GM18868 (cell line): ENCODE measurements around the gene KCNJ10.

Experiments
- ATAC-seq: cut with Tn5 transposase; IDR thresholded peaks from one replicate; pipeline ENCODE4 v1.9.1; 2021; ENCODE audit warnings: mild to moderate bottlenecking, moderate library complexity; ENCODE audit not compliant: unreplicated experiment

The KCNJ10 gene

DNA sequence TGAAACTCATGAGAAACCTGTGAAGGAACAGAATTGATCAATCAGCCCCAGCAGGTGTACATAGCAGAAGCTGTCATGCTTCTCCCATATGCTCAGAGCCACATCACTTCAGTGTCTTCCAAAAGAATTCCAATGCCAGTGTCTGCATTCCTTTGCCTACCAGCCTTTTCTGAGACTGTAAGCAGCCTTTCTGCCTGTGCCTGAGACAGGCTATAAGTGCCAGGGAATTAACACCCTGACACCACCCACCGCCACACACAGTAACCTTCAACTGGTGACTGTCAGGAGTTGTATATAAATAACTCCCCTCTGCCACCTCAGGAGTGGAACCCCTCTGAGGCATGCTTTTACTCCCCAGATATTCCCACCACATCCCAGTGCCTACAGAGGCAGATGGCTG is 77.8 kb downstream of the KCNJ10 start:
- ATAC-seq, result no peak

- ATAC-seq, result no peak
Measured at GRCh38 chr1:159991513-159991912, 78.4 kb downstream of the KCNJ10 start.

GRCh38 chr1:159990005-159990404 is 80.0 kb downstream of the KCNJ10 start:
- no peak for ATAC-seq

GRCh38 chr1:159989581-159989980 is 80.4 kb downstream of the KCNJ10 start:
- no peak for ATAC-seq

- no peak for ATAC-seq
Measured at GRCh38 chr1:159988006-159988405, 82.0 kb downstream of the KCNJ10 start.

- ATAC-seq, result no peak
Measured at GRCh38 chr1:159987186-159987585, 82.8 kb downstream of the KCNJ10 start.

- no peak for ATAC-seq
Measured at GRCh38 chr1:159986531-159986930, 83.4 kb downstream of the KCNJ10 start.

DNA sequence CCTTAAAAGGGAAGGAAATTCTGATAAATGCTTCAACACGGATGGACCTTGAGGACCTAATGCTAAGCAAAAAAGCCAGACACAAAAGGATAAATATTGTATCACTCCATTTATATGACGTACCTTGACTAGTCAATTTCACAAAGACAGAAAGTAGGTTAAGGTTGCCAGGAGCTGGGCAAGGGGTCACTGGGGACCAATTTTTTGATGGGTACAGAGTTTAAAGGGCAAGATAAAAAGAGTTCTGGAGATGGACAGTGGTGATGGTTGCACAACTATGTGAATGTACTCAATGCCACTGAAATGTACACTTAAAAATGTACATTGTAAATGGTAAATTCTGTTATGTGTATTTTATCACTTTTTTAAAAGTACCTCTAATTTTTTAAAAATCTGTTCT is 83.9 kb downstream of the KCNJ10 start:
- ATAC-seq, result no peak

DNA sequence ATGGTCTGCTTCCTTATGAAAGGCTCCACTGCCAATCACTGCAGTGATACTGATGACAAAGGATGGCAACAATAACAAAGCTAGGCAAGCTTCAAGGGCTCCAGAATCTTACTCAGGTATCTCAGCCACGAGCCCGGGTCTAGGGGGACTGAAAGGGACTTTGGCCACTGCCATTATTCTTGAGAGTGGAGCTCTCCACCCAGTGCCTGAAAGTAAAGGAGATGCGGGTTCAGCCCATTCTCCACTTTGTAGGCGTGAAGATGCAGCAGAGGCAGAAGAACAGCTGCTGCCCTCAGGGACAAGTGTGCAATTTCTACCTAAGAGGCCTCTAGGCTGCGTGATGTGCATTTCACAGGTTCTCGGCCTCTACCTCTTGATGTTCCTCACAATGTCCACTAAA is 84.5 kb downstream of the KCNJ10 start:
- ATAC-seq, result no peak

- ATAC-seq, result no peak
Measured at GRCh38 chr1:159983681-159984080, 86.3 kb downstream of the KCNJ10 start.

- ATAC-seq, result no peak
Measured at GRCh38 chr1:159982280-159982679, 87.7 kb downstream of the KCNJ10 start.

- no peak for ATAC-seq
Measured at GRCh38 chr1:159981351-159982055, 88.5 kb downstream of the KCNJ10 start.

GRCh38 chr1:159980786-159981185 is 89.2 kb downstream of the KCNJ10 start:
- ATAC-seq, result no peak

- ATAC-seq, result no peak
Measured at GRCh38 chr1:159980076-159980475, 89.9 kb downstream of the KCNJ10 start.

DNA sequence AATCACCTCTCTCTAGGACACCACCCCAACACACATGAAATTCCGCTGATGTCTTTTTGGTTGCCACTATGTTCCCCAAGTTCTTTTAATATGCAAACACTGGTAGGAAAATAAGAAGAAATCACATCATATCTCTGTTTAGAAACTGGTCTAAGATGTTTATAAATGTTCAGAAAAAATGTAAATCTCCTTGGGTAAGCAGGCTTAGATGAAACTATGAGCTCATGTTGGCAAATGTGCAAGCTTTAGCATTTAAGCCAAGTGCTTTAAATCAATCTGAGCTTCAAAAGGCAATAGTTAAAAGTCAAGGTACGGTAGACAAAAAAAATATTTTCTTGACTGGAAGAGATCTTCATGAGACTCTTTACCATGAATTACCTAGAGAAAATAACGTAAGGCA is 90.7 kb downstream of the KCNJ10 start:
- no peak for ATAC-seq

DNA sequence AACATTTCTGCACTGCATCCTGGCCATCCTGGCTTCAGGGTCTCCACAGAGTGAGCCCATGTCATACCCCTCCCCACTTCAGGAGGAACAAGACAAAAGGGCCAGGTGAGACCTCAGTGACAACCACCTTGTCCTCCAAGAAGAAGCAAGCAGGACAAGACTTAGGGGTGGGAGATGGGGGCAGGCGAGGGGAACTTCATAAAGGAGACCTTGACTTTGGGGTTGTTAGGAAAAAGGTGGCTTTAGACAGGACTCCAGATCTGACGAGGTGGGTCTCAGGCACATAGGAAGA is 91.9 kb downstream of the KCNJ10 start:
- ATAC-seq, result no peak

DNA sequence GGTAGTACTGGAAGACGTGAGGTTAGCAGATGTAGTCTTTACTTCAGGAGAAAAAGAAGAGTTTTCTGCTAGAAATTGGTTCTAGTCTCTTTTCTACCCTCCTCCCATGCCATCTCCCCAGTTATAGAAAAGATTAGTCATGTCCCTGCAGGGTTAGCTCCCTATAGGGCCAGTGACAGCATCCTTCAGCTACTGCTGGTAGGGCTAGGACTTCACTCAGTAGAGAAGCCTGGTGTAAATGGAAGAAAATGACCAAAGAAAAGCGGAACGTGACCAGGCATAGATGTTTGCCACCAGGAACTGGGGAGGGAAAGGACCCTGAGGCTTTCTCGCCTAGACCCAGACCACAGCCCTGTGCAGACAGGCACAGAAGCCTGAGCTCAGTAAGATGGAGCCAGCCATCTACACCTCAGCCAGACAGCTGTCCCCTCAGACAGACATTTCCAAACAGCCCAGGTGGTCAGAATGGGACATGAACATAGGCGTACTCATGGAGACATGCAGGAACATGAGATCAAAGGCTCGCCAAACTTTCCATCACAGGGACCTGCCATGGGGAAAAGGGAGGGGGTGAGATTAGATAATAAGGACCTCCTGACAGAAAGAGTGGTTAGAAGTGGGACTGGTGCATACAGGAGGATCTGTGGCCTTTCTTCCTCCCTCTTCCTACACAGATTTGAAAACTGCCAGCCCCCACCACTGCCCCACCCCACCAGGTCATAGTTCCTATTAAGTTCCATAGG is 92.4 kb downstream of the KCNJ10 start:
- ATAC-seq, result no peak

DNA sequence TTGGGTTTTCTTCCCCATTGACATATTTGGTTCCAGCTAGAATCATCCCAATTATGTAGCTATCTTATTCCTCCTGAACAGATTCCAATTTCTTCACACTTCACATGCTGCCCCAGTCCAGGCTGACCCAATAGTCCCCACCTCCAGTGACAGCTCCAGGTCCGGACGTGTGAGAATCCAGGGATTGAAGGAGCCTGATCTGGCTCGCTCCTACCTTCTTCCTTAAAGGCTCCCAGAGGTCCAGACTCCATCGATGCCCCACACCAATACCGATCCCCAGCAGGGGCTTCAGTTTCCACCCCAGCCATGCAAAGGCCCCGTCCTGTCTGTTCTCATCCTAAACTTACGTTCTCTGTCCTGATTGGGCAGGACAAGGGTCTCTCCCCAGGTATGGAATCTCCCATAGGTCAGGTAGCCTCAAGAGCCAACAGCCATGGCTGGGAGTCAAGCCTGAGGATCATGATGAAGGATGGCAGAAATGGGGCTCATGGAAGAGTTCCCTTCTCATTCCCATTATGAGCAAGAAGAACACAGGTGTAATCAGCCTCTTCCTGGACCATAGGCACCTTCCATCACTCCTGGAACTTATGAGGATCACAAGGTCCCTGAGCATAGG is 95.5 kb downstream of the KCNJ10 start:
- no peak for ATAC-seq

- no peak for ATAC-seq
Measured at GRCh38 chr1:159973350-159973940, 96.5 kb downstream of the KCNJ10 start.

DNA sequence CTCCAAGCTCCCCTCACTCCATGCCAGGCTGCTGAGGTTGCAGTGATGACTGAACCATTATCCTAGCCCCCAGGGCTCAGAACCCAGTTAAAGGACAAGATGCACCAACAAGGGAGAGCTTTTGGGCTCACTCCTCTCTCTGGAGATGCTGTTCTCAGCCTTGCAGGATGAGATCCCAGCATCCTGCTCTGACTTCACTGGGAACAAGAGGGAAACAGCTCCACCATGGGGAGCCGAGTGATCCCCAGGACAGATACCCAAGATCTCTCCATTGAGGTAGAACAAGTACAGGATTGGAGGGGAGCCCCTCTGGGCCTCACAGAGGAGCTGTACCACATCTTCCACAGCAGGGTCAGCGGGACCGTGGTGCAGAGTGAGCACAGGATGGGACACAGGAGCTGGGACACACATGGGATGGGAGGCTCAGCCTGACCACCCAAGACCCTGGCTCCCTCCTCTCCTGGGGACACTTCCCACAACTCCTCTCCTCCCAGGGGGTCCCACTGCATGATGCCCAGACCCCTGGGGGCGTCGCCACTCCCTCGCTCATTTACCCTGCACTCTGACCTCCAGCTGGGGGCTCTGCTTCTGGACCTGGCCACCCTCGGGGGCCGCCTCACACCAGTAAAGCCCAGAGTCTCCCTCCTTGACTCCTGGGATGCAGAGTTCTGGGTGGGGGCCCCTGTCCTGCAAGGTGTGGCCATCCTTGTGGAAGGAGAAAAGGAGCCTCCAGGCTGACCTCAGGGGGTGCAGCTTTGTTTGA is 97.3 kb downstream of the KCNJ10 start:
- ATAC-seq, result no peak

GRCh38 chr1:159970932-159971342 is 99.0 kb downstream of the KCNJ10 start:
- no peak for ATAC-seq
